NCI-H748 (cell line): ENCODE data around the gene MEIS2.
A peak's percentile ranks its signal among the peaks of the same experiment; 100 is the strongest.
"Not testable (repeated sequence)": the region's sequence is repeated elsewhere in the genome, so short reads cannot be mapped to it uniquely, and the experiment has no call there.

Experiments used
- DNase-seq: peaks from one replicate; lab custom pipeline; 2025; ENCODE audit not compliant: unreplicated experiment; lab: John Stamatoyannopoulos, UW

Gene MEIS2

GRCh38 chr15:37014137-37014536, 86.2 kb downstream of the MEIS2 start:
- no peak for DNase-seq

DNA sequence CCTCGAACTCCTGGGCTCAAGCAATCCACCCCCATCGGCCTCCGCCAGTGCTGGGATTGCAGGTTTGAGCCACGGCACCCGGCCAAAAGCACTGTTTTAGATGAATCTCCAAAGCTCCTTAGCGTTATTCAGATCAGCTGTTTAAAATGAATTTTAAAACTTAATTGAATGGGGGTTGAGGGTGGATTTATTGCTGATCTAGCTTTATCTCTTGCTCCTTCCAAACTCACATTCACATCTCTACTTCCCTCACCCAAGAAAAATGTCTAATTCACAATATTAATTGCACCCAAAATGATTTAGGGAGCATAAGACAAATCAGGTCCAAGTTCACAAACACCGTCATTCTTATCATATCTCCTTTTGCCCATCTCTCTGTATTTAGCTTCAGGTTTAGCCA, 89.8 kb downstream of the MEIS2 start:
- no peak for DNase-seq

GRCh38 chr15:37009288-37009687, 91.1 kb downstream of the MEIS2 start:
- DNase-seq, result no peak

DNA sequence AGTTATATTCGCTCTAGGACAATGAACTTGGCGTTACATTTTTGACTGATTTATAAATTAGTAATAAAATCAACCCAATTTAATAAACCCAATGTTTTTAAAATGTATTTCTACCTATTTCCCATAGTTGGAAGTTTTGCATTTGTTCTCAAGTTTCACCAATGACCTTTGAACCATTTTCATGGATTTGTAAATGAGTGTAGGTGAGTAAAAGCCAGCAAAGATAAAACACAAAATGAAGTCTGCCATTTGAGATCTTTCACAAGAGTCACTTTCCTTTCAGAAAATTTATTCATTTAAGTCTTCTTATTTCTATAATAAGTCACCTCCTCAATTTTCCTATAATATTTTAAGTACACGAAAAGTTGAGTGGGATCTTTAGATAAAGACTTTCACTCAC, 92.1 kb downstream of the MEIS2 start:
- no peak for DNase-seq

- DNase-seq, result no peak
These were observed 93.0 kb downstream of the MEIS2 start for GRCh38 chr15:37007301-37007700.

- DNase-seq, result no peak
These were observed 95.2 kb downstream of the MEIS2 start for GRCh38 chr15:37004981-37005735.

GRCh38 chr15:37004373-37004869, 95.9 kb downstream of the MEIS2 start:
- no peak for DNase-seq

GRCh38 chr15:37002041-37002672, 98.2 kb downstream of the MEIS2 start:
- DNase-seq, result no peak

- DNase-seq, result no peak
These were observed 98.9 kb downstream of the MEIS2 start for GRCh38 chr15:37001417-37001816.

DNA sequence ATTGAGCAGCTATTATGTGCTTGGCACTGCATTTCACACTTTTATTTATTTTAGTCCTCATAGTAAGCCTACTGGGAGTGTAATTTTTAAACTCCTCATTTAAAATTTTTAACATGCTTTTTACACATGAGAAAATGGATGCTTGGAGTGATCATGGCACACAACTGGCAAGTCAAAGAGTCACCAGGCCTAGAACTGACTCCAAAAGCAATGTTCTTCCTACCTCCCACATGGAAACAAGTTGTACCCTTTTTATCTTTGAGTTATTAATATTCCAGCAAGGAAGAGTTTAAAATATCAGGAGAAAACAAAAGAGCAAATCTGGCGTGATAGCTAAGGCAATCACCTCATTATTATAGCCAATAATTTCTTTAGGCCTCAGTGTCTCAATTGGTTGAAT, 100.6 kb downstream of the MEIS2 start:
- DNase-seq, result no peak

GRCh38 chr15:36996538-36997181, 103.7 kb downstream of the MEIS2 start:
- no peak for DNase-seq

- no peak for DNase-seq
These were observed 104.2 kb downstream of the MEIS2 start for GRCh38 chr15:36996121-36996520.

DNA sequence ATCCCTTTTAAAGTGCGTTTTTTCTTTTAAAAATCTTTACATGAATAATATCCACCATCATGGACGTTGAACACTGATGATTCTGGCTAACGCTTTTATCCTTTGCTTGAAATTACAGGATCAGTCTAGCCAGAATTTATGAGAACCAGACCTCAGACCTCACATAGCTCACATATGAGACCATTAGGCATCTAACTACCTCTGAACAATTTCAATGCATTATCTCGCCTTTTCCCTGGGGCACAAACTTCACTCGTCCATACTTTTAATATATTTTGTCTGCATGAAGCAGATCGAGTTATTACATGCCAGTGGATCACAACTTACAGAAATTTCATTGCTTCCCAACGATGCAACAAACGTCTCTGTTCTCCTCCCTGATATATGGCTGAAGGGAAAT, 105.6 kb downstream of the MEIS2 start:
- DNase-seq, result no peak

- DNase-seq, result no peak
These were observed 107.9 kb downstream of the MEIS2 start for GRCh38 chr15:36992454-36992853.

DNA sequence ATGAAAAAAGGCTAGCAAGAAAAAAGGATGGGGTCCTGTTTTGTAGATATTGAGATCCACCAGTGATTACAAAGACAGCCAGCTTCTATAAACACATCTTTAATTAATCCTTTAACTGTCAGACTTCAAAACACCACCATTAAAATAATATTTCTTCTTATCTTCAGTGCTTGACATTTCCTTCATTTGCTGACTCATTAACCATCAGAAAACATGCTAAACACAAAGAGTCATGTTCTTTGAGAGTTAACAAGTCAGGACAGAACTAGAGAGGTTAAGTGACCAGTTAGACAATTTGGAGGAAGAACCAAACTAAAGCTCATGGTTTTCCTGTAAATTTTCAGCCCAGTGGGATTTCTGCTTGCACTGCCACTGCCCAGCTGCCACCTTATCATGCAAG, 111.4 kb downstream of the MEIS2 start:
- DNase-seq, result no peak

- no peak for DNase-seq
These were observed 117.9 kb downstream of the MEIS2 start for GRCh38 chr15:36982430-36982829.

DNA sequence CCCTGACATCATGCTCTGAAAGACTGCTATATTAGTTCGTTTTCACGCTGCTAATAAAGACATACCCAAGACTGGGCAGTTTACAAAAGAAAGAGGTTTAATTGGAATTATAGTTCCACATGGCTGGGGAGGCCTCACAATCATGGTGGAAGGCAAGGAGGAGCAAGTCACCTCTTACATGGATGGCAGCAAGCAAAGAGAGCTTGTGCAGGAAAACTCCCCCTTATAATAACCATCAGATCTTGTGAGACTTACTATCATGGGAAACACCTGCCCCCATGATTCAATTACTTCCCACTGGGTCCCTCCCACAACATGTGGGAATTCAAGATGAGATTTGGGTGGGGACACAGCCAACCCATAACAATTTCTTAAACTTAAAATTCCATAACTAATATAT, 120.1 kb downstream of the MEIS2 start:
- not testable (repeated sequence) for DNase-seq

- DNase-seq, result no peak
These were observed 121.7 kb downstream of the MEIS2 start for GRCh38 chr15:36978625-36979024.

GRCh38 chr15:36978126-36978525, 122.2 kb downstream of the MEIS2 start:
- DNase-seq, result no peak

GRCh38 chr15:36977659-36978058, 122.7 kb downstream of the MEIS2 start:
- DNase-seq, result no peak

DNA sequence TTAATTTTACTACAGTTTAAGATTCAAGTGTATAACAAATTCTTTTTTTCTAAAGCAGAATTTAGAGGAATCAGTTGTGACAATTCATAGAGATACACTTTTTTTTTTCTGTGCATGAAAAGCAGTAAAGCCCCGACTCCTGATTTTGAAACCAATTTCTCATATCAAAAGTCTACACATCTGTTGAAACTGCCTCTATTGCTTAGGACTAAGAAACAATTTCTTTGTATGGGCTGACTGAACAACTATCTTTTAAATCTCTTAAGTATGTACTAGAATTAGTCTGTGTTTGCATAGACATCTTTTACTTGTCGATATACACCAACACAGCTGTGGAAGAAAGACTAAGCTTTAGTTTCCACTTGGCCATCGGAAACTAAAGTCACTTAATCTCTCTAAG, 127.6 kb downstream of the MEIS2 start:
- no peak for DNase-seq

- peak; percentile 84 for DNase-seq
These were observed 129.8 kb downstream of the MEIS2 start for GRCh38 chr15:36970522-36970921.
